MCF 10A (cell line): ENCODE results near the gene EPS8L3. TPM values are rescaled to one million over a fixed set of nuclear protein-coding genes. Genes with fewer than 3 reads are reported as not detected.
"Not testable (repeated sequence)": the region's sequence is repeated elsewhere in the genome, so short reads cannot be mapped to it uniquely, and the experiment has no call there.

Experiments used
- BruUV-seq: library from RNA; stranded (reverse); fragments of 400-500 nt; replicated peaks from 2 replicates; lab custom pipeline; 2021; lab: Mats Ljungman, UMichigan
- CTCF ChIA-PET: fragments of 300-600 bp; sonication (Branson Sonifier 250); formaldehyde crosslinking; extraction: SDS; loops from one replicate; lab custom pipeline; 2021; ENCODE audit warnings: antibody characterized with exemption, inconsistent platforms; lab: Yijun Ruan, JAX
- POLR2A ChIA-PET: fragments of 300-600, 350-650 bp; sonication (Branson Sonifier 250); formaldehyde crosslinking; extraction: SDS; loops from one replicate; lab custom pipeline; 2020; ENCODE audit warnings: antibody characterized with exemption, inconsistent platforms; lab: Yijun Ruan, JAX
- DNase-seq: peaks from one replicate; pipeline ENCODE4 v3.0.0-alpha.2; 2018; ENCODE audit not compliant: unreplicated experiment
- H3K27ac Mint-ChIP-seq: one replicate; pipeline ENCODE4 v1.8.0; 2022; ENCODE audit warnings: mild to moderate bottlenecking, low read depth, mixed read lengths; ENCODE audit not compliant: unreplicated experiment
- H3K27me3 Mint-ChIP-seq: one replicate; pipeline ENCODE4 v1.8.0; 2022; ENCODE audit warnings: mixed read lengths; ENCODE audit not compliant: insufficient read depth, unreplicated experiment
- H3K36me3 Mint-ChIP-seq: one replicate; pipeline ENCODE4 v1.8.0; 2022; ENCODE audit warnings: mild to moderate bottlenecking, moderate library complexity, mixed read lengths; ENCODE audit not compliant: insufficient read depth, unreplicated experiment
- H3K4me1 Mint-ChIP-seq: one replicate; pipeline ENCODE4 v1.8.0; 2022; ENCODE audit warnings: mixed read lengths; ENCODE audit not compliant: insufficient read depth, unreplicated experiment
- H3K4me3 Mint-ChIP-seq: one replicate; pipeline ENCODE4 v1.8.0; 2022; ENCODE audit warnings: mild to moderate bottlenecking, moderate library complexity, mixed read lengths; ENCODE audit not compliant: unreplicated experiment
- H3K9me3 Mint-ChIP-seq: one replicate; pipeline ENCODE4 v1.8.0; 2022; ENCODE audit warnings: mixed read lengths; ENCODE audit not compliant: unreplicated experiment
- CTCF ChIP-seq: fragments of 200-600 bp; IDR thresholded peaks from one replicate; pipeline ENCODE4 v1.8.0; 2022; ENCODE audit warnings: antibody characterized with exemption, mild to moderate bottlenecking; ENCODE audit not compliant: unreplicated experiment
- intact Hi-C: fragments of 100-400 bp; cut with micrococcal nuclease; formaldehyde crosslinking; loops from 2 replicates; pipeline ENCODE4 v1.14.1; 2022
- total RNA-seq: library from RNA; stranded (reverse); gene quantifications from 2 replicates; pipeline ENCODE4 v1.2.3, GENCODE V29; 2022

Gene EPS8L3
- total RNA-seq, 1 experiment from 2014 or later: not detected

- TF ChIP-seq CTCF: no peak
- ChIA-PET POLR2A (interaction anchor here (1.3 kb wide), 1 partner anchor 108 kb away, joined by 3 read pairs; no protein-coding TSS in a partner anchor), CTCF (interaction anchor here (0.6 to 1.8 kb wide), 6 partner anchors 14 to 652 kb away, joined by 3 to 6 read pairs (median 4); no protein-coding TSS in a partner anchor)
- intact Hi-C loops: no loop called here
- Mint-ChIP-seq H3K27me3 (no peaks in the 10 kb centered on the region), H3K27ac (no peak overlapping the region), H3K4me3 (no peak overlapping the region), H3K9me3 (no peaks in the 10 kb centered on the region), H3K4me1 (no peaks in the 10 kb centered on the region), H3K36me3 (no peaks in the 10 kb centered on the region)
- DNase-seq: no peak
- BruUV-seq: no TSS peak
Observed at GRCh38 chr1:109759513-109760334, 4.0 kb downstream of the EPS8L3 start.

GRCh38 chr1:109757936-109758786 lies 5.6 kb downstream of the EPS8L3 start:
- intact Hi-C loops: no loop called here
- no peaks in the 10 kb centered on the region for H3K27me3 Mint-ChIP-seq
- CTCF ChIA-PET: interaction anchor here (0.5 to 1.8 kb wide), 4 partner anchors 15 to 226 kb away, joined by 3 to 6 read pairs (median 6); no protein-coding TSS in a partner anchor
- no peak overlapping the region for H3K27ac Mint-ChIP-seq
- no peak for DNase-seq
- no peaks in the 10 kb centered on the region for H3K4me1 Mint-ChIP-seq
- TF ChIP-seq CTCF: no peak
- no peaks in the 10 kb centered on the region for H3K36me3 Mint-ChIP-seq
- POLR2A ChIA-PET: no interaction called here
- no peak overlapping the region for H3K4me3 Mint-ChIP-seq
- no TSS peak for BruUV-seq
- H3K9me3 Mint-ChIP-seq: no peaks in the 10 kb centered on the region

GRCh38 chr1:109756848-109757521 lies 6.7 kb downstream of the EPS8L3 start:
- TF ChIP-seq CTCF: no peak
- no peaks in the 10 kb centered on the region for H3K9me3 Mint-ChIP-seq
- H3K36me3 Mint-ChIP-seq: no peaks in the 10 kb centered on the region
- intact Hi-C loops: no loop called here
- H3K27me3 Mint-ChIP-seq: peaks cover 9% of the 10 kb centered on the region
- H3K4me3 Mint-ChIP-seq: no peak overlapping the region
- DNase-seq: no peak
- POLR2A ChIA-PET: no interaction called here
- no peak overlapping the region for H3K27ac Mint-ChIP-seq
- no TSS peak for BruUV-seq
- CTCF ChIA-PET: interaction anchor here (0.5 to 1.7 kb wide), 3 partner anchors 20 to 117 kb away, joined by 3 to 9 read pairs (median 6); no protein-coding TSS in a partner anchor
- H3K4me1 Mint-ChIP-seq: no peaks in the 10 kb centered on the region

DNA sequence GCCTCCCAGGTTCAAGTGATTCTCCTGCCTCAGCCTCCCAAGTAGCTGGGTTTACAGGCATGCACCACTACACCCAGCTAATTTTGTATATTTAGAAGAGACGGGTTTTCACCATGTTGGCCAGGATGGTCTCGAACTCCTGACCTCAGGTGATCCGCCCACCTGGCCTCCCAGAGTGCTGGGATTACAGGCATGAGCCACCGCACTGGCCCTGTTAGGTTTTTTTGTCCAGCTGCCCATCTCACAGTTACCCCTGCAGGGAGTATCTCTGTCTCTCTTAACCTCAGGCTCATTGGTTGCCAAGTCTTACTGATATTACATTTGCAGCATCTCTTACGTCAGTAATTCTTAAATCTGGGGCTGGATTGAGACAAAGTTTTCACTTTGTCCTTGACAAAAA lies 7.4 kb downstream of the EPS8L3 start:
- DNase-seq, BruUV-seq, H3K4me1 Mint-ChIP-seq, H3K9me3 Mint-ChIP-seq, H3K36me3 Mint-ChIP-seq, intact Hi-C loops, H3K27ac Mint-ChIP-seq, H3K4me3 Mint-ChIP-seq: not testable (repeated sequence)
- ChIA-PET CTCF (interaction anchor here (1.4 to 1.7 kb wide), 2 partner anchors 21 to 117 kb away, joined by 6 to 9 read pairs; no protein-coding TSS in a partner anchor), POLR2A (interaction anchor here (0.7 kb wide), 1 partner anchor 208 kb away, joined by 4 read pairs; the partner anchor contains the start of gene GNAI3)
- H3K27me3 Mint-ChIP-seq: peaks cover 15% of the 10 kb centered on the region
